Stimulated activated CD8-positive, alpha-beta memory T cell treated with anti-CD3 and anti-CD28 coated beads, Interleukin-4, amount 100 ng/mL, for 24 hours (primary cell): Measurements from ENCODE around the gene PTGES2.

Experiments
- DNase-seq: peaks from one replicate; pipeline ENCODE4 v3.0.0-alpha.2; 2020; ENCODE audit warnings: low read depth

Gene PTGES2

GRCh38 chr9:128102861-128103588 is 24.5 kb downstream of the PTGES2 start:
- DNase-seq = no peak

GRCh38 chr9:128102196-128102595 is 25.3 kb downstream of the PTGES2 start:
- no peak for DNase-seq

- no peak for DNase-seq
These were observed 25.8 kb downstream of the PTGES2 start for GRCh38 chr9:128101690-128102089.

GRCh38 chr9:128101231-128101661 is 26.3 kb downstream of the PTGES2 start:
- DNase-seq = no peak

- no peak for DNase-seq
These were observed 26.9 kb downstream of the PTGES2 start for GRCh38 chr9:128100581-128100980.

- no peak for DNase-seq
These were observed 27.5 kb downstream of the PTGES2 start for GRCh38 chr9:128099932-128100491.

- DNase-seq = no peak
These were observed 28.1 kb downstream of the PTGES2 start for GRCh38 chr9:128099231-128099931.

- DNase-seq = peak; percentile 44
These were observed 29.0 kb downstream of the PTGES2 start for GRCh38 chr9:128098297-128099230.

GRCh38 chr9:128097543-128098296 is 29.8 kb downstream of the PTGES2 start:
- no peak for DNase-seq

- DNase-seq = no peak
These were observed 30.7 kb downstream of the PTGES2 start for GRCh38 chr9:128096616-128097536.

- no peak for DNase-seq
These were observed 32.5 kb downstream of the PTGES2 start for GRCh38 chr9:128094950-128095544.

- peak; percentile 59 for DNase-seq
These were observed 33.2 kb downstream of the PTGES2 start for GRCh38 chr9:128094166-128094949.

GRCh38 chr9:128093011-128093410 is 34.5 kb downstream of the PTGES2 start:
- DNase-seq = no peak

- no peak for DNase-seq
These were observed 35.1 kb downstream of the PTGES2 start for GRCh38 chr9:128092199-128092977.

- no peak for DNase-seq
These were observed 36.0 kb downstream of the PTGES2 start for GRCh38 chr9:128091571-128091970.

GRCh38 chr9:128091144-128091543 is 36.4 kb downstream of the PTGES2 start:
- no peak for DNase-seq

- DNase-seq = no peak
These were observed 38.2 kb downstream of the PTGES2 start for GRCh38 chr9:128089299-128089698.

- DNase-seq = no peak
These were observed 39.1 kb downstream of the PTGES2 start for GRCh38 chr9:128088253-128088945.
